K562 (cell line): Measurements from ENCODE around the gene KRTAP5-5. TPM values are rescaled to one million over a fixed set of nuclear protein-coding genes. Genes with fewer than 3 reads are reported as not detected.

Experiments used
- CBX3 ChIP-seq, 2 experiments: IDR thresholded peaks; 1 replicate in 1 of 2; 2 replicates in 1 of 2; pipeline ENCODE4 v1.6.1; 2012; ENCODE audit warnings: inconsistent platforms in 2 of 2, low read length in 2 of 2, borderline replicate concordance in 1 of 2, control low read depth in 1 of 2
- CHD7 ChIP-seq: fragments of 200-600 bp; sonication (generic); IDR thresholded peaks from one replicate; pipeline ENCODE4 v1.6.1; 2012; ENCODE audit warnings: mild to moderate bottlenecking, low read depth, low read length, inconsistent platforms
- CREM ChIP-seq: IDR thresholded peaks from 2 replicates; pipeline ENCODE4 v1.6.1; 2014; ENCODE audit warnings: antibody characterized with exemption, low read depth
- ELF4 ChIP-seq: fragments of 450-650 bp; formaldehyde crosslinking; IDR thresholded peaks from 2 replicates; pipeline ENCODE4 v1.4.0; 2022; ENCODE audit warnings: missing genetic modification characterization
- KAT2B ChIP-seq: IDR thresholded peaks from one replicate; pipeline ENCODE4 v1.6.1; 2012; ENCODE audit warnings: low read depth, mild to moderate bottlenecking, control low read depth, inconsistent platforms, low read length, moderate library complexity
- MCM7 ChIP-seq, 2 experiments: fragments of 450-650 bp; IDR thresholded peaks; 2 replicates each; pipeline ENCODE4 v1.6.1; 2016 to 2018
- POLR3G ChIP-seq: IDR thresholded peaks from 2 replicates; pipeline ENCODE4 v1.6.1; 2011; ENCODE audit not compliant: insufficient read length, insufficient replicate concordance; ENCODE audit errors: extremely low read depth
- SAFB ChIP-seq: fragments of 200-400 bp; formaldehyde crosslinking; IDR thresholded peaks from 2 replicates; pipeline ENCODE4 v1.6.1; 2017; ENCODE audit warnings: low read depth, low read length, borderline replicate concordance
- SREBF1 ChIP-seq: fragments of 150-350 bp; IDR thresholded peaks from 2 replicates; pipeline ENCODE4 v1.6.1; 2014; ENCODE audit warnings: antibody characterized with exemption, low read depth, low read length, borderline replicate concordance
- STAG1 ChIP-seq: sonication (generic); formaldehyde crosslinking; IDR thresholded peaks from 2 replicates; pipeline ENCODE4 v1.5.0; 2020; ENCODE audit warnings: missing genetic modification reagents, borderline replicate concordance
- TAF15 ChIP-seq: fragments of 200-400 bp; formaldehyde crosslinking; IDR thresholded peaks from 2 replicates; pipeline ENCODE4 v1.6.1; 2017; ENCODE audit warnings: mild to moderate bottlenecking, low read depth, low read length, moderate library complexity
- TAF7 ChIP-seq: fragments of 450-650 bp; IDR thresholded peaks from 2 replicates; pipeline ENCODE4 v1.6.1; 2016; ENCODE audit warnings: missing genetic modification characterization, missing compliant biosample characterization
- XRCC5 ChIP-seq: fragments of 200-400 bp; formaldehyde crosslinking; IDR thresholded peaks from 2 replicates; pipeline ENCODE4 v1.6.1; 2017; ENCODE audit warnings: low read depth, mild to moderate bottlenecking, low read length
- polyA plus RNA-seq, 8 experiments: library from polyadenylated mRNA; depleted of rRNA in 4 of 8; stranded (reverse) in 5 of 8; unstranded in 3 of 8; fragments of >200 nt; fragmentation: Nextera tagmentation in 2 of 8; fragmentation: Illumina TruSeq in 1 of 8; extraction: Ambion mirVana in 2 of 8; extraction: Trizol in 1 of 8; gene quantifications; 2 replicates each; pipeline versions ENCODE4 v1.2.1 to v1.2.3, GENCODE V29; 2011 to 2014; ENCODE audit warnings: inconsistent platforms in 1 of 8, missing spikeins in 1 of 8
- total RNA-seq, 7 experiments: library from RNA; depleted of rRNA in 6 of 7; stranded (reverse); fragments of >200 nt in 6 of 7; fragmentation: Illumina TruSeq in 2 of 7; extraction: Trizol in 2 of 7; gene quantifications; 2 replicates each; pipeline versions ENCODE4 v1.2.1 to v1.2.3, GENCODE V29; 2011 to 2021; ENCODE audit warnings: low replicate concordance in 1 of 7
- TF ChIP-seq, protein P1 (sequence below): fragments of 450-650 bp; conservative IDR thresholded peaks from 2 replicates; pipeline ENCODE4 v1.6.1; 2016; ENCODE audit warnings: missing genetic modification characterization, low read depth, mild to moderate bottlenecking, missing compliant biosample characterization, moderate library complexity
- TF ChIP-seq, protein P2 (sequence below): sonication (generic); formaldehyde crosslinking; IDR thresholded peaks from 2 replicates; pipeline ENCODE4 v1.8.0; 2022; ENCODE audit warnings: missing genetic modification reagents, mild to moderate bottlenecking, moderate library complexity, borderline replicate concordance

Gene KRTAP5-5
- total and polyA plus RNA-seq, 9 of the 15 experiments (the other 6 are each of a cell fraction or from before 2014, with no cell fraction given), result not detected

- TF ChIP-seq SREBF1 (no peak), TAF7 (tag) (no peak), STAG1 (CRISPR knock-in tag) (peak; percentile 73; the same call in 1 of the 2 replicates), CHD7 (no peak), CBX3 (IDR thresholded peaks at IDR 0.05; ENCODE audit: borderline replicate concordance in 1 of 2, low read length in 2 of 2) (no peak), POLR3G (no peak), SAFB (no peak), MCM7 (IDR thresholded peaks at IDR 0.05) (no peak), TAF15 (no peak), XRCC5 (no peak), CREM (peak; percentile 18; the same call in 1 of the 2 replicates), ELF4 (CRISPR knock-in tag) (no peak), KAT2B (no peak)
- TF ChIP-seq, protein P1, sequence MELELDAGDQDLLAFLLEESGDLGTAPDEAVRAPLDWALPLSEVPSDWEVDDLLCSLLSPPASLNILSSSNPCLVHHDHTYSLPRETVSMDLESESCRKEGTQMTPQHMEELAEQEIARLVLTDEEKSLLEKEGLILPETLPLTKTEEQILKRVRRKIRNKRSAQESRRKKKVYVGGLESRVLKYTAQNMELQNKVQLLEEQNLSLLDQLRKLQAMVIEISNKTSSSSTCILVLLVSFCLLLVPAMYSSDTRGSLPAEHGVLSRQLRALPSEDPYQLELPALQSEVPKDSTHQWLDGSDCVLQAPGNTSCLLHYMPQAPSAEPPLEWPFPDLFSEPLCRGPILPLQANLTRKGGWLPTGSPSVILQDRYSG (tag), result no peak
- TF ChIP-seq, protein P2, sequence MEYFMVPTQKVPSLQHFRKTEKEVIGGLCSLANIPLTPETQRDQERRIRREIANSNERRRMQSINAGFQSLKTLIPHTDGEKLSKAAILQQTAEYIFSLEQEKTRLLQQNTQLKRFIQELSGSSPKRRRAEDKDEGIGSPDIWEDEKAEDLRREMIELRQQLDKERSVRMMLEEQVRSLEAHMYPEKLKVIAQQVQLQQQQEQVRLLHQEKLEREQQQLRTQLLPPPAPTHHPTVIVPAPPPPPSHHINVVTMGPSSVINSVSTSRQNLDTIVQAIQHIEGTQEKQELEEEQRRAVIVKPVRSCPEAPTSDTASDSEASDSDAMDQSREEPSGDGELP (CRISPR knock-in tag), result peak; percentile 33; the same call in 1 of the 2 replicates
Measured at GRCh38 chr11:1652771-1653540, 23.4 kb downstream of the KRTAP5-5 start (continued).
